Measurements from ENCODE around the gene FHOD3. TPM values are rescaled to one million over a fixed set of nuclear protein-coding genes. Genes with fewer than 3 reads are reported as not detected.

Gene FHOD3
- total RNA-seq, 1 donor: 13.0 TPM

- H3K4me1 ChIP-seq (ENCODE audit: insufficient read depth, low read length): peaks cover 8% of the 10 kb centered on the region
- H3K79me2 ChIP-seq (ENCODE audit: insufficient read depth, low read length): no peaks in the 10 kb centered on the region
- no peaks in the 10 kb centered on the region for H3K27me3 ChIP-seq (ENCODE audit: insufficient read depth, low read length)
- no peak overlapping the region for H3K4me2 ChIP-seq (ENCODE audit: insufficient read depth, low read length)
- no peak for TF ChIP-seq CTCF (IDR thresholded peaks at IDR 0.05; ENCODE audit: extremely low read depth, low read depth, low read length)
- no peaks in the 10 kb centered on the region for H3K9me3 ChIP-seq (ENCODE audit: low read depth, low read length)
- peak overlapping the region; percentile 17 for H3K27ac ChIP-seq (ENCODE audit: low read depth, low read length)
- no peak overlapping the region for H3K4me3 ChIP-seq (ENCODE audit: insufficient read depth, low read length)
- H2AFZ ChIP-seq (ENCODE audit: low read length): peak overlapping the region; percentile 39
- DNase-seq (ENCODE audit: insufficient read length, low spot score, missing footprints): peak; percentile 65
- H4K20me1 ChIP-seq (ENCODE audit: insufficient read depth, low read length): no peaks in the 10 kb centered on the region
- peaks cover 51% of the 10 kb centered on the region for H3K36me3 ChIP-seq (ENCODE audit: insufficient read depth, low read length)
Measured at GRCh38 chr18:36798738-36799473, 501.4 kb downstream of the FHOD3 start.

- no peak for DNase-seq (ENCODE audit: insufficient read length, low spot score, missing footprints)
- H3K36me3 ChIP-seq (ENCODE audit: insufficient read depth, low read length): peaks cover 47% of the 10 kb centered on the region
- H3K79me2 ChIP-seq (ENCODE audit: insufficient read depth, low read length): no peaks in the 10 kb centered on the region
Measured at GRCh38 chr18:36805105-36805504, 507.6 kb downstream of the FHOD3 start.

GRCh38 chr18:36808681-36809080 is 511.2 kb downstream of the FHOD3 start:
- Histone ChIP-seq H4K20me1 (ENCODE audit: insufficient read depth, low read length) (no peaks in the 10 kb centered on the region), H3K9me3 (ENCODE audit: low read depth, low read length) (no peaks in the 10 kb centered on the region), H3K4me1 (ENCODE audit: insufficient read depth, low read length) (peaks cover 19% of the 10 kb centered on the region), H3K4me2 (ENCODE audit: insufficient read depth, low read length) (no peak overlapping the region), H3K79me2 (ENCODE audit: insufficient read depth, low read length) (no peaks in the 10 kb centered on the region), H3K27me3 (ENCODE audit: insufficient read depth, low read length) (no peaks in the 10 kb centered on the region), H2AFZ (ENCODE audit: low read length) (no peak overlapping the region), H3K36me3 (ENCODE audit: insufficient read depth, low read length) (peaks cover 28% of the 10 kb centered on the region), H3K4me3 (ENCODE audit: insufficient read depth, low read length) (no peak overlapping the region), H3K27ac (ENCODE audit: low read depth, low read length) (peak overlapping the region; percentile 15)
- TF ChIP-seq CTCF (IDR thresholded peaks at IDR 0.05; ENCODE audit: extremely low read depth, low read depth, low read length): no peak
- peak; percentile 77 for DNase-seq (ENCODE audit: insufficient read length, low spot score, missing footprints)

More at GRCh38 chr18:36805105-36805504, 507.6 kb downstream of the FHOD3 start:
- Histone ChIP-seq H3K4me3 (ENCODE audit: insufficient read depth, low read length) (no peak overlapping the region), H4K20me1 (ENCODE audit: insufficient read depth, low read length) (no peaks in the 10 kb centered on the region), H3K27me3 (ENCODE audit: insufficient read depth, low read length) (no peaks in the 10 kb centered on the region), H3K27ac (ENCODE audit: low read depth, low read length) (no peak overlapping the region), H2AFZ (ENCODE audit: low read length) (no peak overlapping the region), H3K9me3 (ENCODE audit: low read depth, low read length) (no peaks in the 10 kb centered on the region), H3K4me1 (ENCODE audit: insufficient read depth, low read length) (peaks cover 12% of the 10 kb centered on the region), H3K4me2 (ENCODE audit: insufficient read depth, low read length) (no peak overlapping the region)
- TF ChIP-seq CTCF (IDR thresholded peaks at IDR 0.05; ENCODE audit: extremely low read depth, low read depth, low read length): no peak

GRCh38 chr18:36809590-36810381 is 512.3 kb downstream of the FHOD3 start:
- Histone ChIP-seq H3K4me3 (ENCODE audit: insufficient read depth, low read length) (no peak overlapping the region), H3K36me3 (ENCODE audit: insufficient read depth, low read length) (peaks cover 17% of the 10 kb centered on the region), H3K79me2 (ENCODE audit: insufficient read depth, low read length) (no peaks in the 10 kb centered on the region), H3K27ac (ENCODE audit: low read depth, low read length) (no peak overlapping the region), H3K4me2 (ENCODE audit: insufficient read depth, low read length) (no peak overlapping the region), H3K4me1 (ENCODE audit: insufficient read depth, low read length) (peaks cover 19% of the 10 kb centered on the region), H3K9me3 (ENCODE audit: low read depth, low read length) (no peaks in the 10 kb centered on the region), H3K27me3 (ENCODE audit: insufficient read depth, low read length) (no peaks in the 10 kb centered on the region), H2AFZ (ENCODE audit: low read length) (no peak overlapping the region), H4K20me1 (ENCODE audit: insufficient read depth, low read length) (no peaks in the 10 kb centered on the region)
- DNase-seq (ENCODE audit: insufficient read length, low spot score, missing footprints): peak; percentile 80
- peak; percentile 84 for TF ChIP-seq CTCF (IDR thresholded peaks at IDR 0.05; ENCODE audit: extremely low read depth, low read depth, low read length)
